Measurements from ENCODE around the gene CALML3. TPM values are rescaled to one million over a fixed set of nuclear protein-coding genes. Genes with fewer than 3 reads are reported as not detected.

CALML3 gene
- total RNA-seq, 6 donors from 2014 or later, result not detected

DNA sequence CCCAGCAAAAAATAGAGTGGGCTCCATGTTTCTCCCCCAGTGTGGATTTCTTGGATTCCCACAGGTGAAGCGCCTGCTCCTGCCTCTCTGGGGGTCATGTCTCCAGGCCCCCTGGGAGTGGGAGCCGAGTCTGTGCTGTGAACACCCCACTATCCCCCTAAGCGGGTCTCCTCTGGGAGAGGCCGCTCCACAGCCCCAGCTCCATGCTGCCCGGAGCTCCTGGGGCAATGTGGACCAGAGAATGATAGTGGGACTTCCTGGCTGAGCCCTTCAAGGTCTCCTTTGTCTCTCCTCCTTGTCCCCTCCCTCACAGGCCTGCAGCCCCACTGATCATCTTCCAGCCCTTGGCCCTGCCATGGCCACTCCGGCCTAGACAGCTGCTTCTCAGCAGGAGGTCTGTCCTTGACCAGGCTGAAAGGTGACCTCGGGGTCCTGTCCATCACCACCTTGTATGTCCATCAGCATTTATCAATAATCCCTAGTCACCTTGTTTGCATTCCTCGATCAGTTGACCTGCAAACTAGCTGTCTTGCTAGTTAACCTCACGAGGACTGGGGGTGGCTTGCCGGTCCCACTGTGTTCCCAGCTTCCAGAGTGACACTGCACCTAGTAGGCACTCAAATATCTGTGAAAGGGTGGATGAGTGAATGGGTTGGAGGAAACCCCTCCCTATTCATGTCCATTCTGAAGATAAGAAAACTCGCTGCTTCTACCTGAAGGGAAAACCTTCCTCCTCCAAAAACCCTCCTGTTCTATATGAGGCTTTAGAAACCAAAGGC is 776 bp upstream of the CALML3 start:
- Histone ChIP-seq H3K4me1 (no peaks in the 10 kb centered on the region), H3K27ac (no peak overlapping the region), H3K9me3 (no peaks in the 10 kb centered on the region), H3K36me3 (no peaks in the 10 kb centered on the region), H3K4me3 (no peak overlapping the region), H3K27me3 (no peaks in the 10 kb centered on the region)
- 88 to 89% methylated on average over 8 to 11 of the region's 11 CpGs for WGBS, 2 donors
- ATAC-seq (ENCODE audit: low FRiP score in 2 of 2) (no peak), DNase-seq (no peak)
- TF ChIP-seq POLR2A (IDR thresholded peaks at IDR 0.05) (no peak), EP300 (IDR thresholded peaks at IDR 0.05) (no peak), POLR2AphosphoS5 (IDR thresholded peaks at IDR 0.05) (no peak)
- TF ChIP-seq, protein P1, sequence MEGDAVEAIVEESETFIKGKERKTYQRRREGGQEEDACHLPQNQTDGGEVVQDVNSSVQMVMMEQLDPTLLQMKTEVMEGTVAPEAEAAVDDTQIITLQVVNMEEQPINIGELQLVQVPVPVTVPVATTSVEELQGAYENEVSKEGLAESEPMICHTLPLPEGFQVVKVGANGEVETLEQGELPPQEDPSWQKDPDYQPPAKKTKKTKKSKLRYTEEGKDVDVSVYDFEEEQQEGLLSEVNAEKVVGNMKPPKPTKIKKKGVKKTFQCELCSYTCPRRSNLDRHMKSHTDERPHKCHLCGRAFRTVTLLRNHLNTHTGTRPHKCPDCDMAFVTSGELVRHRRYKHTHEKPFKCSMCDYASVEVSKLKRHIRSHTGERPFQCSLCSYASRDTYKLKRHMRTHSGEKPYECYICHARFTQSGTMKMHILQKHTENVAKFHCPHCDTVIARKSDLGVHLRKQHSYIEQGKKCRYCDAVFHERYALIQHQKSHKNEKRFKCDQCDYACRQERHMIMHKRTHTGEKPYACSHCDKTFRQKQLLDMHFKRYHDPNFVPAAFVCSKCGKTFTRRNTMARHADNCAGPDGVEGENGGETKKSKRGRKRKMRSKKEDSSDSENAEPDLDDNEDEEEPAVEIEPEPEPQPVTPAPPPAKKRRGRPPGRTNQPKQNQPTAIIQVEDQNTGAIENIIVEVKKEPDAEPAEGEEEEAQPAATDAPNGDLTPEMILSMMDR (IDR thresholded peaks at IDR 0.05), result no peak

DNA sequence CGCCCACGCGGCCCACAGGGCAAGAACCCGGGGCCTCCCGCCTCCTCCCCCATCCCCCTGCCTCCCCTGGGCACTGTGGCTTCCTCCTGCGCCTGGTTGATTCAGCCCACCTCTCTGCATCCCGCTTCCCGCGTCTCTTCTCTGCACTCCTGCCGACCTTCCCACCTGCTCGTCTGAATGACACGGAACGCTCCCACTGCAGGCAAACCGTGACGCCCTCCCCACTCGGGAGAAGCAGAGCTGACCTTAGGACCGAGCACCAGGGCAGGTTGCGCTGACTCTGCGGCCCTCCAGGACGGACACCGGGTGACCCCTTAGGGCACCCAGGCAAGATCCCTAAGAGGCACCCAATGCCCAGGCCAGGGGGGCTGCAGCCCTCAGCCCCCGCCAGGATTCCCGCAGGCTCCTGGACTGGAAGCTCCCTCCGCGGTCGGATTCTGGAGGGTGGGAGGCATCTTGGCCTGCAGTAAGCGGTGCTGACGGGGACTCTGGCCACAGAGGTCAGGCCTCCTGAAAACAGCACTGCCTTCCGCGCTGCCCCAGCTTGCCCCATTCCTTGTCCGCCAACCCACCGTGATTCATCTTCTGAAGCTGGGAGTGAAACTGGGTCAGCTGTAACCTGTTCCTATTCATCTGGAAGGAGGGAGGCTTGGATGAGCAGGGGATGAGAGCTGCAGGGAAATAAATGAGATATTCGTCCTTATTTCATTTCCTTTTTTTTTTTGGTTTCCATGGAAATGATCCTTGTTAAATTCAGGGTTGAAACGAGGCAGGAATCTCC is 990 bp downstream of the CALML3 start:
- DNase-seq (peak in 1 of 2 donors; percentile 72), ATAC-seq (ENCODE audit: low FRiP score in 2 of 2) (no peak)
- WGBS, 2 donors, result 87 to 88% methylated on average over 24 to 33 of the region's 34 CpGs
- no peaks in the 10 kb centered on the region for H3K36me3 ChIP-seq
- H3K9me3 ChIP-seq, result no peaks in the 10 kb centered on the region
- TF ChIP-seq EP300 (IDR thresholded peaks at IDR 0.05) (no peak), POLR2A (IDR thresholded peaks at IDR 0.05) (no peak), POLR2AphosphoS5 (IDR thresholded peaks at IDR 0.05) (no peak)
- TF ChIP-seq, protein P1 (IDR thresholded peaks at IDR 0.05), result no peak
- no peaks in the 10 kb centered on the region for H3K4me1 ChIP-seq
- no peak overlapping the region for H3K27ac ChIP-seq
- H3K4me3 ChIP-seq, result no peak overlapping the region
- H3K27me3 ChIP-seq, result no peaks in the 10 kb centered on the region

DNA sequence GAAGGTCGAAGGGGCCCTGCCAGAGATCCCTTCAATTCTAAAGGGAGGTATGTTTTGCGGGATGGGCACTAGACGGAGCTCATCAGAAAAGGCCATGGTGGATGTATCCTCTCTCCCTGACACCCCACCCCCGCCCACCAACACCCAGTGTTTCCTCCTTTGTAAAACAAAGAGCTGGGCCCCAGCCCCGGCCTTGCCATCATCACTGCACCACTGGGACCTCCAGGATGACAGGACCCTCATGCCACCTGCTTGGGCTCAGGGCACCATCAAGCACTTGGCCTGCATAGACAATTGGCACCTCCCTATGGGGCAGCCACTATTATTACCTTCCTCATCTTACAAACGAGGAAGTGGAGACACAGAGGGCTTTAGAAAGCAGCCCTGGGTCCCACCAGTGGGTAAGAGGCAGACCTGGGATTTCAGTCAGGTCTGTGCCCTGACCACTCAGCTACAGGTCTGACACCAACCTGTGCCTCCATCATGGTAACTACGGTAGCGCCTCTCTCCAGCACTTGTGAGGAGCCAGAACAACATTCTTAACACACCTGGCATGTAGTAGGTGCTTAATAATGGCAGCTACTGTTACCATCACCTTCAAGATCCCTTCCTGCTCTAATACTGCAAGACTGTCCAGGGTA is 2.0 kb downstream of the CALML3 start:
- H3K36me3 ChIP-seq, result no peaks in the 10 kb centered on the region
- no peaks in the 10 kb centered on the region for H3K9me3 ChIP-seq
- no peaks in the 10 kb centered on the region for H3K4me1 ChIP-seq
- ATAC-seq (ENCODE audit: low FRiP score in 2 of 2), result no peak
- TF ChIP-seq, protein P1 (IDR thresholded peaks at IDR 0.05), result no peak
- no peak for TF ChIP-seq EP300 (IDR thresholded peaks at IDR 0.05)
- no peak for TF ChIP-seq POLR2A (IDR thresholded peaks at IDR 0.05)
- no peak for TF ChIP-seq POLR2AphosphoS5 (IDR thresholded peaks at IDR 0.05)
- H3K27me3 ChIP-seq, result no peaks in the 10 kb centered on the region
- peak in 1 of 2 donors; percentile 9 for DNase-seq
- 85 to 89% methylated on average over 7 to 8 of the region's 8 CpGs for WGBS, 2 donors
- H3K4me3 ChIP-seq, result no peak overlapping the region
- no peak overlapping the region for H3K27ac ChIP-seq

DNA sequence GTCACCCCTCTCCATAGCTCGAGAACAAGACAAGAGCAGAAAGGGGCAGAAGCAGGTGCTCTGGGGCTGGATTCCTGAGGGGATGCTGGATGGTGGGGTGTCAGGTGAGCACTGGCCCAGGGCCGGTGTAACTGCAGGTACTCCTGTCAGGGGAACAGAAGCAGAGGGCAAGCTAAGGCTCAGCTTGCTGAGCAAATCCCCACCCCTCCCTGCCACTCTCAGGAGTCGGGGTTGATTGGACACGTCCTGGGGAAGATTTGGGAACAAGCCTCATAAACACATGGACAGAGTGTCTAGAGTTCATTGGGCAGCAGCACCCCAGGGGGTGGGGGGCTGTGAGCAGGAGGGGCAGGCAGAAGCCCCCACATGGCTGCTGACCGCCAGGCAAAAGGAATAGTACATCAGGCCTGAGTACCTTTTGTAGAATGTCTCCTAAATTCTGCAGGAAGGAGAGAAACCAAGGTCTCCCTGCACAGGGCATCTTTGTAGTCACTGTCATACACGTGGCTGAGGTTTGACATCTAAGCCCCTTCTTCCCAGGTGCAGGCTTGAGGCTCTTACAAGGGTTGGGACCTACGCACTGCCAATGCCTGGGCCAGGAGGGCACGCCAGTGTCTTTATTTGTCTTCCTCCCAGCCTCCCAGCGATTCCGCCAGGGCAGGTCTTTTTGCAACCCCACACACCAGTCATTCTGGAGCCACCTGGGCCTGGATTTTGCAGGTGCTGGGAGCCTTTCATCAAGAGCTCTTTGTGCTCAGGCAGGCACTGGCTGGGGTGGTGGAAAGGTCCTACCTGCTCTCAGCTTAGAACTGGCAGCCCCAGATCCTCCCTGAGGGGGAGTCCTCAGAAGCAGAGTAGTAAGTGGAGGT is 2.8 kb downstream of the CALML3 start:
- ATAC-seq (ENCODE audit: low FRiP score in 2 of 2), result no peak
- H3K27me3 ChIP-seq, result no peaks in the 10 kb centered on the region
- DNase-seq, result peak in 1 of 2 donors; percentile 15

More for the DNA sequence above, 2.8 kb downstream of the CALML3 start:
- WGBS, 2 donors, result 85 to 89% methylated on average over 10 of the region's 10 CpGs
- Histone ChIP-seq H3K27ac (no peak overlapping the region), H3K4me1 (no peaks in the 10 kb centered on the region), H3K36me3 (no peaks in the 10 kb centered on the region), H3K9me3 (no peaks in the 10 kb centered on the region), H3K4me3 (no peak overlapping the region)
- TF ChIP-seq POLR2A (IDR thresholded peaks at IDR 0.05), result no peak
- TF ChIP-seq POLR2AphosphoS5 (IDR thresholded peaks at IDR 0.05), result no peak
- TF ChIP-seq, protein P1 (IDR thresholded peaks at IDR 0.05), result no peak
- no peak for TF ChIP-seq EP300 (IDR thresholded peaks at IDR 0.05)
